Stimulated activated CD4-positive, alpha-beta T cell treated with anti-CD3 and anti-CD28 coated beads, TNF-alpha, amount 100 ng/mL, for 1 hour (primary cell): Measurements from ENCODE around the gene CPNE5.
"Not testable (repeated sequence)": the region's sequence is repeated elsewhere in the genome, so short reads cannot be mapped to it uniquely, and the experiment has no call there.

Experiments used
- DNase-seq, 3 donors: peaks; one replicate each; pipeline ENCODE4 v3.0.0-alpha.2; 2020; ENCODE audit warnings: low read depth in 3 of 3, low spot score in 1 of 3

Gene CPNE5

DNA sequence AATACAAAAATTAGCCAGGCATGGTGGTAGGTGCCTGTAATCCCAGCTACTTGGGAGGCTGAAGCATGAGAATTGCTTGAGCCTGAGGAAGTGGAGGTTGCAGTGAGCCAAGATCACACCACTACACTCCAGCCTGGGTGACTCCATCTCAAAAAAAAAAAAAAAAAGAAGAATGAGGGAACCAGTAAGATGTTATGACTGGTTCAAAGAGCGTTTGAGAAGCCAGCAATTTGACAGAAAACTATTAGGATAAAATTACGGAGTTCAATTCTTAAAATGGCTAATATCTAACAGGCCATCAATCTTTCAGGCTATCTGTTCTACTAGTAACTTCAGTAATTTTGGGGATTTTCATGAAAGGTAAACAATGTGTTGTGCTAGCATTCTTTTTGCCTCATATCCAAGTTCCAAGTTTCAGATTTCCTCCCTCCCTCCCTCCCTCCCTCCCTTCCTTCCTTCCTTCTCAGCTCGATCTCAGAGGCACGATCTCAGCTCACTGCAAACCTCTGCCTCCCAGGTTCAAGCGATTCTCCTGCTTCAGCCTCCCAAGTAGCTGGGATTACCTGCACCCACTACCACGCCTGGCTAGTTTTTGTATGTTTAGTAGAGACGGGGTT, 134.2 kb downstream of the CPNE5 start:
- DNase-seq, result not testable (repeated sequence)

DNA sequence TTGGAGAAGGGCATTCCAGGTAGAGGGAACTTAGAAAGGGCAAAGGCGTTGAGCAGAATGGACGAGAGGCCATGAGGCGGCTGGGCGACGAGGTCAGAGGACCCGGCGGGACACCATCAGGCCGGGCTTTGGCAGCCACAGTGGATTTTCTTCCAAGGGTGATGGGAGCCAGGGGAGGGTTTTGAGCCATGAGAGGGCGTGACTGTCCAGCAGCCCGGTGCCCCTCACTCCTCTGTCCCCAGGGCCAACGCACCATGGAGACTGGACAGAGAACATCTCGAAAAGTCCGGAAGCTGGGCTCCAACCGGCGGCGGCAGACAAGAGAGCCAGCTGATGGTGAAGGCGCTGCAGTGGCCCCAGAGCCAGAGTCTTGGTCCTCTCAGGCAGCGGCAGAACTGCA, 135.3 kb downstream of the CPNE5 start:
- DNase-seq, result no peak

DNA sequence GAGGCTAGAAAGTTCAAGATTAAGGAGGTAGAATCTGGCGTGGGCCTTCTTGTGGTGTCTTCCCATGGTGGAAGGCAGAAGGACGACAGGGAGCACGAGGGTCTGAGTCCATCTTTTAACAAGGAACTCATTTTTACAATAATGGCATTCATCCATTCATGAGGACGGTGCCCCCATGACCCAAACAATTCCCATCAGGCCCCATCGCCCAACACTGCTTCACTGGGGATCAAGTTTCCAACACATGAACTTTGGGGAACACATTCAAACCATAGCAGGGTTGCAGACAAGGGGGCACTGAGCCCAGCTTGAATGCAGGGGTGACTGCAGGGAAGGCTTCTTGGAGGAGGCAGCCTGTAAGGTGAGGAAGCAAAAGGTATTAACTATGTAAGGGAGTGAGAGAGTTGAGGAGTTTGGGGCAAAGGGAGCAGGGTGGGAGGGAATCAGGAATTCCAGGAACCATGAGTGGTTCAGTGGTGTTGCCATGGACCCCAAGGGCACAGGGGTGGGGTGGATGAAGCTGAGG, 136.1 kb downstream of the CPNE5 start:
- no peak for DNase-seq

DNA sequence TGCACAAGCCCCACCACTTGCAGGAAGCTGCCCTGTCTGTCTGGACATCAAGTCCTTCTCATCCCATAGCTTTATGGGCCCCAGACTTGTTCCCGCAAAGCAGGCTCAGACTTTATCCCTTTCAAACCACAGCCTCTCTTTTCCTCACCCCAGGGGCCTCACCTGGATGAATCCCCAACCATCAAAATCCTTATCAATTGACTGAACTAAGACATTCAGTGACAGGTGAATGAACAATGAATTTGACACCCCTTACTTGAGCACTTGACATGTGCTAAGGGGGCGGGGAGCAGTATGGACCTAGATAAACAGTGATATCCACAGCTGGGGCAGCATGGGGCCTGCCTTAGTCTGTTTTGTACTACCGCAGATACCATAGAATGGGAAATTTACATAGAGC, 136.6 kb downstream of the CPNE5 start:
- no peak for DNase-seq

DNA sequence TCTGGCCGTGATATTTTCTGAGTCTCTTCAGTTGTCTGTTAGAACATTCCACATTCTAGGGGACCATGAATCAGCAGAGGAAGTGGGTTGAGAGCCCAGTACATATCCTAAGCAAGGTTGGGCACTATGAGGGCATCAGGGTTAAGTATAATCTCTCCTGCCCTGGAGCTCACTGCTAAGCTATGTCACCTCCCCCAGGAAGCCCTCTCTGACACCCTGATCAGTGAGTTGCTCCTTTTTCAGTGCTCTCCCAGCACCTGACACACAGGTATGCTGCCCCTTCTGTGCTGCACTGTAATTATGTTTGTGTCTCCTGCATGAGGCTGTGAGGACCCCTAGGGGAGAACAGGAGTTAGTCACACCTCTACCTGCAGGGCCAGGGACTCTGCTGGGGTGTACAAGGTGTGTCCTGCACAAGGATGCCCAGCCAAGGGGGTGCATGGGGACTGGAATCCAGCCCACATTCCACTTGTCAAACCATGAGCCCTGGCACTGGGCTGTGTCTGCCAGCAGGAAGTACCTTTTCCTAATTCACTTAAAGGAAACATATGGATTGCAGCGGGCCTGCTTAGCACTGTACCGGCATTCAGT, 137.7 kb downstream of the CPNE5 start:
- DNase-seq, result no peak

DNA sequence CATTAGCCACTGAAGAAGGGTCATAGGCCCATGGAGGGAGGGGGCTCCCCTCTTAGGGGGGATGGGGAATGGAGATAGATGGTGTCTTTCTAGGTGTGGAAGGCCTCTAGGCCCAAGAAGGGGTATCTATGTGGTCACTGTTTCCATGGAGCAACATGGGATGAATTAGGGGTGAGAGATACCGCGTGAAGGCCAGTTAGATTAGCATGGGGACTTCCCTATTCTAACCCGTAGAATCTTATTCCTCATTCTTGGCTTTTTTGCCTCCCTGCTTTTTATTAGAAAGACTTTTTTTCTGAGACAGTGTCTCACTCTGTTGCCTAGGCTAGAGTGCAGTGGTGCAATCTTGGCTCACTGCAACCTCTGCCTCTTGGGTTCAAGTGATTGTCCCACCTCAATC, 138.4 kb downstream of the CPNE5 start:
- no peak for DNase-seq

DNA sequence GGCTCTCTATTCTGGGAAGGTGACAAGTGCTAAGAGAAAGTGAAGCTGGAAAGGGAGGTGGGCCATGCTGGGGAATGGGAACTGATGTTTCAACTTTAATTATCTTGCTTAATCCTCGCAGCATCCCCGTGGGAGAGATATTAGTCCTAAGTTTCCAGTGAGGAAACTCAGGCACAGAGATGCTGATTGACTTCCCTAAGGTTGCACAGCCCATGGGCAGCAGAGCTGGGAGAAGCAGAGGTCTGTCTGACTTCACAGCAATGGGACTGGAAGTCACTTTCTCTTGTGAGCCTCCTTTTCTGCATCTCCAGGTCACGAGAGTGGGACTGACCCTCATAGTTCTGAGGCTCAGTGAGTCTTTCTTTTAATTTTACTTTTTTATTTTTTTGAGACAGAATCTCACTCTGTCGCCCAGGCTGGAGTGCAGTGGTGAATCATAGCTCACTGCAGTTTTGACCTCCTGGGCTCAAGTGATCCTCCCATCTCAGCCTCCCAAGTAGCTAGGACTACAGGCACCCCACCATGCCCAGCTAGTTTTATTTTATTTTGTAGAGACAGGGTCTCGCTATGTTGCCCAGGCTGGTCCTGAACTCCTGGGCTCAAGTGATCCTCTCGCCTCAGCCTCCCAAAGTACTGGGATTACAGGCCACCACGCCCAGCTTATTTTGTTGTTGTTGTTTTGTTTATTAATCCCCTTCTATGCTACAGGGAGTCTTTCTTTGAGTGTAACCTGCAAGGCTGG, 139.0 kb downstream of the CPNE5 start:
- DNase-seq, result no peak

DNA sequence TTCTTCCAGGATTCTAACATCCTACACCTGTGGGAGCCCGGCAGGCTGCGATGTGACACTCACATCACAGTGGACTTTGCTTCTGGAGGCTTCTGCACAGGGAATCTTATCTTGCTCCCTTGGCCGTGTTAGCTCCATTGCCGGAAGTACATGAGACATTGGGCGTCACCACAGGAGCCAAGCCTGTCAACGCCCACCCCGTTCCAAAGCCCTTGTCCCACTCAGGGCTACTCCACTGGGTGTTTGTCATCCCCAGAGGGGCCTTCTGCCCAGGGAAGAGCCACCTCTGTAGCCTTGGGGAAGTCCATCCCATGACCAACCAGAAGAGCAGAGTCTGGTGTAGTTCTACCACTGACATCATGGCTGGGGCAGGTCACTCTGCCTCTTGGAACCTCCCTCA, 139.9 kb downstream of the CPNE5 start:
- DNase-seq, result no peak

DNA sequence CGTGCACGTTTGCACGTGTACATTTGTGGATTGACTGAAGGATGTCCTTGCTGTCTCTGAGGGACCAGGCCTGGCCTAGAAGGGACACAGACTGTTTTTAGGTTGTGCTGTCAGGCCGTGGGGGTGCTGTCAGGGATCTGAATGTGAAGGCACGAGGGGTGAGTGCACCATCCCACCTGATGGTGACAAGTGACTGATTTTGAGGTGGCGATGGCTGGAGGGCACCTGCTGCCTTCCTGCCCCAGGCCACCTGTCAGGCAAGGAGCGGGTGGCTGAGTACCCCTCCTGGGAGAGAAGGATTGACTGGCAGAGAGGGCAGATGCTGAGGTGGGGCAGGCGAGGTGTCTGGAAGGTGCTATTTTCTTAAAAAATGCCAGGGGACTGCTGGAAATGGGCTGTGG, 140.4 kb downstream of the CPNE5 start:
- DNase-seq, result no peak

DNA sequence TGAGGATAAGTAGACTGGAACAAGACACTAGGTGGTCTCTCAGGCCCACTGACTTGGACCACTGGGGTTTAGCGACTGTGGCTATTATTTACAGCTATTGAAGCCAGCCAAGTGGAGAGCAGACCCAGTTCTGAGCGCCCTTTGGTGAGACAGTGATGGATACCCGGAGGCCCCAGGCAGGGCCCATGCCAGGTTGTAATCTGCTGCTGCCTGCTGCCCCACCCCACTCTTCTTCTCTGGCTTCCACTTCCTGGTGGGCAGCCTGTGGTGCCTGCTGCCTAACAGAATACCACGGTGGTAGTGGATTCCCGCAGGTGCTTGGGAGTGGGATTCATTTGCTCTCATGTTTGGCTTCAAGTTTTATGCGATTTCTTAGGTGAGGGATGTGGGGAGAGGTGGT, 141.0 kb downstream of the CPNE5 start:
- no peak for DNase-seq

DNA sequence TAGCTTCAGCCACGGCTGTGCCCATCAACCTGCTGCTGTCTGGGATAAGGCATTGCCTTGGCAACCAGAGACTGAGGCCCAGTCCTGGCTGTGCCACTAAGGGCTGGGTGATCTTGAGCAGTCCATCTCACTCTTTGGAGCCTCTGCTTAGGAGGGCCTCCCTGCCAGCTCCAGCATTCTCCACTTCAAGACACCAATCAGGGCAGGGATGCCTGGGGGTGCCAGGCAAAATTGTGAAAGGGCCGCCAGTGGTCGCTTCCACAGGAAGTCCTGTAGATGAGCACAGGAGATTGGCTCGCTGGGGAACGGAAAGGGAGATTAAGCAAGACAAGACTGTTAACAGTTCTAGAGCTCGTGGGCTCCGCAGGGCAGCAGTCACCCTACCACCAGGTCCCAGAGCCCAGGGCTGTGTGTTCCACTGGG, 141.8 kb downstream of the CPNE5 start, which contains the start of gene RAB44:
Gene RAB44 (plus strand): TSS at position 346 of the 423 bp plus-strand sequence. CDS start 6,410 bp downstream, outside the sequence.
- no peak for DNase-seq

DNA sequence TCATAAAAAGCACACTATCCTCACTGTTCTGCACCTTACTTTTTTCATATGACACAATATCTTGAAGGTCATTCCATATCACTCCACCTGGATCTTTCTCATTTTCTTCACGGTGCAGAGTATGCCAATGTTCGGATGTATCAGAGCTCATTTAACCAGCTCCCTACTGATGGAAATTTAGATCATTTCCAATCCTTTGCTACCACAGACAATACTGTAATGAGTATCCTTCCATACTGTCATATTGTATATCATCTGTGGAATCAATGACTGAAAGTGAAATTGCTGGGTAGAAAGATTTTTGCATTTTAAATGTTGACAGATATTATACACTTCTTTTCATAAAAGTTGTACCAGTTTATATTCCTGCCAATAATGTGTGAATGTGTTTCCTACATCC, 143.8 kb downstream of the CPNE5 start:
- no peak for DNase-seq

DNA sequence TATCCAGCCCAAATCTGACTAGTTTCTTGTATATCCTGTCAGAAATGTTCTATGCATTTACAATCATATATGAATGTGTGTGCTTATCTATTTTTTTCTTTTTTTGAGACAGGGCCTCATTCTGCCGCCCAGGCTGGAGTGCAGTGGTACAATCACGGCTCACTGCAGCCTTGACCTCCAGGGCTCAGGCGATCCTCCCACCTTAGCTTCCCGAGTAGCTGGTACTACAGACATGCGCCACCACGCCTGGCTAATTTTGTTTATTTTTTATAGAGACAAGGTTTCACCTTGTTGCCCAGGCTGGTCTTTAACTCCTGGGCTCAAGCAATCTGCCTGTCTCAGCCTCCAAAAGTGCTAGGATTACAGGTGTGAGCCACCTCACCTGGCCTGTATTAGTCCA, 144.6 kb downstream of the CPNE5 start:
- DNase-seq, result no peak

DNA sequence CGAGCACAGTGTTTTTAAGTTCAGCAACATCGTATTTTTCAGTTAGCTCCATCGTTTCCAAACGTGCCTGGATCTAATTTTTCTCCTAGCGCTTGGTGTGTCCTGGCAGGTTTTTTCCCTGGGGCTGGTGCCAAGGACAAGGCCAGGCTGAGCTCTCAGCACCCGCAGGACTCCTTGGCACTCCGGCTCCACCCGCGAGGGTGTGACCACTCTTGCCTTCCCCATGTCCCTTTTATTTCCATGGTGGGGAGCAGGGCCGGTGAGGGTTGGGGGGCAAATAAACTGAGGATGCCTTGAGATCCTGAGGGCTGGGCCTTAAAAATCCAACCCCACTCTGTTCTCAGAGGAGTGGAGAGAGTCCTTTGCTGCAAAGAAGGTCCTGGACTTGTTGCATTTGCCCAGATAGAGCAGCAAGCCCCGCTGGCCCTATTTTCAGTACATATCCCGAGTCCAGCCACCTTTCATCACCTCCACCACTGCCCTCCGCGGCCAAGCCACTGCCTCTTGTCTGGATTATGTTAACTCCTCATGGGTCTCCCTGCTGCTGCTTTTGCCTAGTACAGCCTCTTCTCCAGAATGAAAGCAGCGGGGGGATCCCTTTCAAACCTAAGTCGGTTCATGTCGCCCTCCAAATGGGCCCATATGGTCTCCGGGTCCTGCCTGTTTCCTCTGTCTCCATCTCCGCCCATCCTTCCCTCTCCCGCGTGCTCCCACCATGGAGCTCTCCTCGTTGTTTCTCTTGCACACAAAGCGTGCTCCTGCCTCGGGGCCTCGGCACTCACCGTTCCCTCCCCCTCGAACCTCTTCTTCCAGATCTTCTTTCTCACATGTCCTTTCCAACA, 146.2 kb downstream of the CPNE5 start:
- no peak for DNase-seq

DNA sequence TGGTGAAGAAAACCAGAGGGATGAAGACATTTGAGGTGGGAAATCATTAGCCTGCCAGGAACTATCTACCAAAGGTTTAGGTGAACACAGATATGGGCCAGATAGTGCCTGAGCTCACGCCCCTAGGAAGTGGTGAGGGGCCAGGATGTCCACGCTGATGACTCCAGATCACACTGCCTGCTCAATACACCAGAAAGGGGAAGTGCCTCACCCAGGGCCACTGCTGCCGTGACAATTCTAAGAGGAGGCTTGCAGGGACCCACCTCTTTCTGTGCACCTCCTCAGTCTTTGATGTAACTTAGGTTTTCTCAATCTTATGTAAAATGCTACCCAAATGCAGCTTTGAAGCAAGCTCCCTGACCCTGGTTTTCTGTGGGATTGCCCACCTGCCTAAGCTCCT, 147.0 kb downstream of the CPNE5 start:
- no peak for DNase-seq

DNA sequence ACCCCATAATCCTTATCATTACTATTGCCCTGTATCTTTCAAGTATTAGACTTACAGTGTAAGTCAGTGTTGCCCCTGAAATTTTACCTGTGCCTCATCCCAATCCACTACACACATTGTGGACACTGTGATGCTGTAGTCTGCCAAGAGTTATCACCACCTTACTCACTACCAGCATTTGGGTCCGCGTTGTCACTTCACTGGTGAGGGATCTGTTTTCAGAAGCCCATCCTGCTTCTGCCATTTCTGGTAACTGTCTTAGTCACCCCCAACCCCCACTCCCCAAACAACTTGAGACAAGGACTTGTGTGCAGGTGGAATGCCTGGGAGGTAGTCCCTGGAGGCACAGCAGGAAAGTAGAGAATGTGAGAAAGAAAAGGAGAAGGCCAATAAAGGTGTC, 147.6 kb downstream of the CPNE5 start:
- DNase-seq, result no peak

DNA sequence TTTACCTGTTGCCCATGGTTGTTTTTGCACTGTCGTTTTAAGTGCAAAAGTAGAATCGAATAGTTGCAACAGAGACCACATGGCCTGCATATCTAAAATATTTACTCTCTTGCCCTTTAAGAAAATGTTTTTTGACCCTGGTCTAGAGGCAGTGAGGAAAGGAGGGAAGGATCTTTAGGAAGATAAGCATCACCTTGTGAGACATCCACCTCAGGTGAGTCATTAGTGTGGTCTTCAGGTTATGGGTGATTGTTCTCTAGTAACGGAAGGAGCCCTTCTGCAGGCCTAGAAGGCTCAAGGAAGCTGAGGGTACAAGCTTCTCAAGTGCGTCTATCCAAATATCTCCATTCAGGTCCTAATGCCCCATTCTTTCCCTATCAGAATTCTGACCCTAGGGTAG, 148.2 kb downstream of the CPNE5 start:
- DNase-seq, result no peak
